PC-3 (cell line): Measurements from ENCODE around the gene ZNF358.

Experiments used
- EZH2 ChIP-seq: fragments of 300-600 bp; sonication (generic); IDR thresholded peaks from one replicate; pipeline ENCODE4 v1.6.1; 2017; ENCODE audit warnings: antibody characterized with exemption, mild to moderate bottlenecking, low read length; ENCODE audit not compliant: unreplicated experiment
- TF ChIP-seq, protein P1 (sequence below): fragments of 300-600 bp; sonication (generic); conservative IDR thresholded peaks from 2 replicates; pipeline ENCODE4 v1.5.1; 2017; ENCODE audit warnings: antibody characterized with exemption, low read depth, mild to moderate bottlenecking, low read length

DNA sequence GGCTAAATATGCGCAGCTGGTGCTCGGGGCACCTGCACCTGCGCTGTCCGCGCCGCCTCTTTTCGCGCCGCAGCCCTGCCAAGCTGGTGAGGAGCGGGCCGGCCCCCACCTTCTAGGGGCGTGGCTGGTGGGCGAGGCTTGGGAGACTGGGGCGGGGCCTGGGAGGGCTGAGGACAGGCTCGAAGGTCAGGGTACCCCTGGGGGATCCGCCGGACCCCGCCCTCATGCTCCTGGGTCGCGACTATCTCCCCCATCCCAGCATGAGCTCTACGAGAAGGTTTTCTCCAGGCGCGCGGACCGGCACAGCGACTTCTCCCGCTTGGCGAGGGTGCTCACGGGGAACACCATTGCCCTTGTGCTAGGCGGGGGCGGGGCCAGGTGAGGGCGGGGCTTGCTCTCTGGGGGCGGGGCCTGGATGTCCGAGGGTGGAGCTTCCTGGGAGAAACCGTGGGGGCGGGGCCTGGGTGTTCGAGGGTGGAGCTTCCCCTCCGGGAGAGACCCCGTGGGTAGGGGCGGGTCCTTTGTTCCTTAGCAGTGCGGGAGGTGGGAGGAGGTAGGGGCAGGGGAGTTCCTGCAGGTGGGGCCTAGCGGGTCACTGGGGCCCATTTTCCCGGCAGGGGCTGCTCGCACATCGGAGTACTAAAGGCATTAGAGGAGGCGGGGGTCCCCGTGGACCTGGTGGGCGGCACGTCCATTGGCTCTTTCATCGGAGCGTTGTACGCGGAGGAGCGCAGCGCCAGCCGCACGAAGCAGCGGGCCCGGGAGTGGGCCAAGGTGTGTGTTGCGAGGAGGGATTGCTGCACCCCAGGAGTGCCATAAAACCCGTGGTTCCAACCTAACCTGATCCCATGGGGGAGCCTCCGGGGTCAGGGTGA lies 39.3 kb downstream of the ZNF358 start:
- TF ChIP-seq EZH2: no peak
- TF ChIP-seq, protein P1, sequence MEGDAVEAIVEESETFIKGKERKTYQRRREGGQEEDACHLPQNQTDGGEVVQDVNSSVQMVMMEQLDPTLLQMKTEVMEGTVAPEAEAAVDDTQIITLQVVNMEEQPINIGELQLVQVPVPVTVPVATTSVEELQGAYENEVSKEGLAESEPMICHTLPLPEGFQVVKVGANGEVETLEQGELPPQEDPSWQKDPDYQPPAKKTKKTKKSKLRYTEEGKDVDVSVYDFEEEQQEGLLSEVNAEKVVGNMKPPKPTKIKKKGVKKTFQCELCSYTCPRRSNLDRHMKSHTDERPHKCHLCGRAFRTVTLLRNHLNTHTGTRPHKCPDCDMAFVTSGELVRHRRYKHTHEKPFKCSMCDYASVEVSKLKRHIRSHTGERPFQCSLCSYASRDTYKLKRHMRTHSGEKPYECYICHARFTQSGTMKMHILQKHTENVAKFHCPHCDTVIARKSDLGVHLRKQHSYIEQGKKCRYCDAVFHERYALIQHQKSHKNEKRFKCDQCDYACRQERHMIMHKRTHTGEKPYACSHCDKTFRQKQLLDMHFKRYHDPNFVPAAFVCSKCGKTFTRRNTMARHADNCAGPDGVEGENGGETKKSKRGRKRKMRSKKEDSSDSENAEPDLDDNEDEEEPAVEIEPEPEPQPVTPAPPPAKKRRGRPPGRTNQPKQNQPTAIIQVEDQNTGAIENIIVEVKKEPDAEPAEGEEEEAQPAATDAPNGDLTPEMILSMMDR: no peak
